B cell (primary cell): Measurements from ENCODE around the gene RICTOR. TPM values are rescaled to one million over a fixed set of nuclear protein-coding genes. Genes with fewer than 3 reads are reported as not detected.

ENCODE experiments used
- ATAC-seq: fragments of 200-7000 bp; cut with Tn5 transposase; one replicate; pipeline ENCODE4 v1.10.0; 2021; ENCODE audit warnings: low read depth, mild to moderate bottlenecking, moderate number of reproducible peaks, moderate library complexity
- CTCF ChIA-PET: fragments of 350-600 bp; sonication (Branson Sonifier 250); formaldehyde crosslinking; loops from one replicate; lab custom pipeline; 2021; ENCODE audit warnings: antibody characterized with exemption, inconsistent platforms; lab: Charles Lee
- POLR2A ChIA-PET: fragments of 350-600 bp; sonication (Branson Sonifier 250); formaldehyde crosslinking; loops from one replicate; lab custom pipeline; 2021; ENCODE audit warnings: antibody characterized with exemption; lab: Charles Lee
- DNase-seq: peaks from one replicate; pipeline ENCODE4 v3.0.0; 2013
- H2AFZ ChIP-seq: 2 replicates; pipeline ENCODE4 v1.6.1; 2012; ENCODE audit warnings: mild to moderate bottlenecking, low read depth, low read length; ENCODE audit not compliant: insufficient read depth, poor library complexity, severe bottlenecking
- H3K27ac ChIP-seq, 2 donors: 1 replicate in 1 of 2; 2 replicates in 1 of 2; pipeline ENCODE4 v1.5.1; 2012 to 2013; ENCODE audit warnings: low read length in 2 of 2, mild to moderate bottlenecking in 2 of 2, moderate library complexity in 1 of 2
- H3K27me3 ChIP-seq, 4 experiments: fragments of 200-600 bp in 1 of 4; sonication (generic) in 1 of 4; replicated peaks in 1 of 4; 1 replicate in 2 of 4; 2 replicates in 2 of 4; pipeline versions ENCODE4 v1.6.1 to v1.7.0; 2013 to 2016; ENCODE audit warnings: low read length in 3 of 4, mild to moderate bottlenecking in 2 of 4, mixed read lengths in 1 of 4, moderate library complexity in 1 of 4; ENCODE audit not compliant: insufficient read depth in 4 of 4, control insufficient read depth in 3 of 4; ENCODE audit errors: control extremely low read depth in 1 of 4
- H3K36me3 ChIP-seq, 2 experiments: replicated peaks in 1 of 2; 1 replicate in 1 of 2; 2 replicates in 1 of 2; pipeline versions ENCODE4 v1.6.1 to v1.7.1; 2013; ENCODE audit warnings: low read length in 1 of 2; ENCODE audit not compliant: insufficient read depth in 2 of 2, control insufficient read depth in 1 of 2; ENCODE audit errors: control extremely low read depth in 1 of 2, extremely low read depth in 1 of 2
- H3K4me1 ChIP-seq, 2 donors: fragments of 200-600 bp in 1 of 2; sonication (generic) in 1 of 2; 1 replicate in 1 of 2; 2 replicates in 1 of 2; pipeline versions ENCODE4 v1.5.1 to v1.6.1; 2013 to 2017; ENCODE audit warnings: low read length in 2 of 2; ENCODE audit not compliant: control insufficient read depth in 2 of 2, insufficient read depth in 2 of 2
- H3K4me2 ChIP-seq: replicated peaks from 2 replicates; pipeline ENCODE3; 2012; ENCODE audit warnings: mild to moderate bottlenecking, low read depth, low read length; ENCODE audit not compliant: poor library complexity, severe bottlenecking
- H3K4me3 ChIP-seq, 5 experiments: fragments of 200-600 bp in 1 of 5; sonication (generic) in 1 of 5; 1 replicate in 3 of 5; 2 replicates in 2 of 5; pipeline versions ENCODE4 v1.5.1 to v1.7.0; 2011 to 2016; ENCODE audit warnings: low read length in 4 of 5, mild to moderate bottlenecking in 4 of 5, low read depth in 2 of 5, control low read depth in 1 of 5, moderate library complexity in 1 of 5; ENCODE audit not compliant: insufficient read depth in 1 of 5; ENCODE audit errors: control extremely low read depth in 1 of 5, extremely low read depth in 1 of 5
- H3K79me2 ChIP-seq: fragments of 200-600 bp; sonication (generic); one replicate; pipeline ENCODE4 v1.6.0; 2016; ENCODE audit warnings: low read length; ENCODE audit not compliant: control insufficient read depth, insufficient read depth
- H3K9ac ChIP-seq: fragments of 200-600 bp; sonication (generic); 2 replicates; pipeline ENCODE4 v1.6.1; 2017; ENCODE audit warnings: mild to moderate bottlenecking, low read length, moderate library complexity
- H3K9me3 ChIP-seq, 3 donors: one replicate each; pipeline versions ENCODE4 v1.6.1 to v1.7.1; 2013; ENCODE audit warnings: low read length in 2 of 3; ENCODE audit not compliant: control insufficient read depth in 2 of 3, insufficient read depth in 1 of 3; ENCODE audit errors: control extremely low read depth in 1 of 3
- H4K20me1 ChIP-seq: 2 replicates; pipeline ENCODE4 v1.6.0; 2012; ENCODE audit warnings: mild to moderate bottlenecking, low read length; ENCODE audit not compliant: insufficient read depth, control insufficient read depth, poor library complexity, severe bottlenecking
- H3K27ac Mint-ChIP-seq: one replicate; pipeline ENCODE4 v1.8.0; 2021; ENCODE audit warnings: mixed read lengths
- H3K27me3 Mint-ChIP-seq: one replicate; pipeline ENCODE4 v1.8.0; 2021; ENCODE audit warnings: mixed read lengths
- H3K4me1 Mint-ChIP-seq: one replicate; pipeline ENCODE4 v1.8.0; 2021; ENCODE audit warnings: mixed read lengths
- H3K4me3 Mint-ChIP-seq: one replicate; pipeline ENCODE4 v1.8.0; 2021; ENCODE audit warnings: mixed read lengths
- H3K9me3 Mint-ChIP-seq: one replicate; pipeline ENCODE4 v1.8.0; 2022; ENCODE audit warnings: mixed read lengths; ENCODE audit not compliant: insufficient read depth
- EZH2 ChIP-seq: IDR thresholded peaks from 2 replicates; pipeline ENCODE4 v1.6.1; 2012; ENCODE audit warnings: borderline replicate concordance, low read depth, mild to moderate bottlenecking, moderate library complexity, low read length; ENCODE audit not compliant: insufficient read depth, poor library complexity, severe bottlenecking
- WGBS: methylation state at CpG from one replicate; pipeline ENCODE4 v1.1.5; 2013; ENCODE audit warnings: missing lambda C conversion rate; ENCODE audit not compliant: insufficient coverage; 5-methylcytosine and 5-hydroxymethylcytosine counted together
- intact Hi-C: fragments of 100-400 bp; cut with micrococcal nuclease; formaldehyde crosslinking; loops from one replicate; pipeline ENCODE4 v1.10.0; 2022
- polyA plus RNA-seq: library from polyadenylated mRNA; depleted of rRNA; stranded (reverse); fragments of >200 nt; gene quantifications from 2 replicates; pipeline ENCODE4 v1.2.3, GENCODE V29; 2012
- total RNA-seq, 2 donors: library from RNA; stranded (reverse); fragments of 120-200 nt in 1 of 2; gene quantifications; 1 replicate in 1 of 2; 2 replicates in 1 of 2; pipeline versions ENCODE4 v1.2.3 to v1.2.4, GENCODE V29; 2013 to 2022
- TF ChIP-seq, protein P1 (sequence below): fragments of 200-600 bp; IDR thresholded peaks from one replicate; pipeline ENCODE4 v1.8.0; 2022; ENCODE audit warnings: antibody characterized with exemption, mild to moderate bottlenecking

RICTOR gene
- total and polyA plus RNA-seq, 2 donors (not counting 1 experiment from before 2014, with no cell fraction given): 15.4 to 84.3 TPM

DNA sequence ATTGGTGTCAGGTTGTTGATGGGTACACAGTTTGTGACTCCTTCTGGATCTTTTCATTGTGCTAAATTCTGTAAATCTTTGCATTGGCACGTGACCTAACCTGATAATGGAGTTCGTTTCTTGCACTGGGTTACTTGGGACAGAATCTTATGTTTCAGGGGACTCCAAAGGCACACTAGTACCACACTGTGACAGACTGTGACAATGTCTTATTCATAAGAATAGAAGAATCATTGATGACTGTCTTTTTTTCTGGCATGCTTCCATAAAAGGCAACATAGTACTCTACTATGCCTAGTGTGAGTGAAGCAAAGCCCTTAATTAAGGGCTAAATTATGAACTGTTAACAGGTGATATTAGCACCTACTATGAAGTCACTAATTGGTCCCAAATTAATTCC, 35.4 kb upstream of the RICTOR start:
- no peak for ATAC-seq
- Mint-ChIP-seq H3K27me3 (peaks cover 1% of the 10 kb centered on the region), H3K4me1 (no peaks in the 10 kb centered on the region), H3K4me3 (no peak overlapping the region), H3K9me3 (no peaks in the 10 kb centered on the region), H3K27ac (no peak overlapping the region)
- DNase-seq: no peak
- H3K4me3 ChIP-seq: no peak overlapping the region
- H3K4me2 ChIP-seq: no peak overlapping the region
- no CpG with 5 or more reads among the region's 2 CpGs for WGBS
- ChIA-PET CTCF (no interaction called here), POLR2A (no interaction called here)
- H3K9ac ChIP-seq: no peak overlapping the region
- no peak overlapping the region for H3K27ac ChIP-seq
- H2AFZ ChIP-seq: no peak overlapping the region
- H3K9me3 ChIP-seq: no peaks in the 10 kb centered on the region
- no peaks in the 10 kb centered on the region for H3K79me2 ChIP-seq
- no peaks in the 10 kb centered on the region for H4K20me1 ChIP-seq
- H3K4me1 ChIP-seq: no peaks in the 10 kb centered on the region
- intact Hi-C loops: no loop called here
- peaks cover 0 to 1% of the 10 kb centered on the region in 2 experiments for H3K36me3 ChIP-seq
- TF ChIP-seq EZH2: no peak
- TF ChIP-seq, protein P1, sequence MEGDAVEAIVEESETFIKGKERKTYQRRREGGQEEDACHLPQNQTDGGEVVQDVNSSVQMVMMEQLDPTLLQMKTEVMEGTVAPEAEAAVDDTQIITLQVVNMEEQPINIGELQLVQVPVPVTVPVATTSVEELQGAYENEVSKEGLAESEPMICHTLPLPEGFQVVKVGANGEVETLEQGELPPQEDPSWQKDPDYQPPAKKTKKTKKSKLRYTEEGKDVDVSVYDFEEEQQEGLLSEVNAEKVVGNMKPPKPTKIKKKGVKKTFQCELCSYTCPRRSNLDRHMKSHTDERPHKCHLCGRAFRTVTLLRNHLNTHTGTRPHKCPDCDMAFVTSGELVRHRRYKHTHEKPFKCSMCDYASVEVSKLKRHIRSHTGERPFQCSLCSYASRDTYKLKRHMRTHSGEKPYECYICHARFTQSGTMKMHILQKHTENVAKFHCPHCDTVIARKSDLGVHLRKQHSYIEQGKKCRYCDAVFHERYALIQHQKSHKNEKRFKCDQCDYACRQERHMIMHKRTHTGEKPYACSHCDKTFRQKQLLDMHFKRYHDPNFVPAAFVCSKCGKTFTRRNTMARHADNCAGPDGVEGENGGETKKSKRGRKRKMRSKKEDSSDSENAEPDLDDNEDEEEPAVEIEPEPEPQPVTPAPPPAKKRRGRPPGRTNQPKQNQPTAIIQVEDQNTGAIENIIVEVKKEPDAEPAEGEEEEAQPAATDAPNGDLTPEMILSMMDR: no peak
- no peaks in the 10 kb centered on the region for H3K27me3 ChIP-seq

DNA sequence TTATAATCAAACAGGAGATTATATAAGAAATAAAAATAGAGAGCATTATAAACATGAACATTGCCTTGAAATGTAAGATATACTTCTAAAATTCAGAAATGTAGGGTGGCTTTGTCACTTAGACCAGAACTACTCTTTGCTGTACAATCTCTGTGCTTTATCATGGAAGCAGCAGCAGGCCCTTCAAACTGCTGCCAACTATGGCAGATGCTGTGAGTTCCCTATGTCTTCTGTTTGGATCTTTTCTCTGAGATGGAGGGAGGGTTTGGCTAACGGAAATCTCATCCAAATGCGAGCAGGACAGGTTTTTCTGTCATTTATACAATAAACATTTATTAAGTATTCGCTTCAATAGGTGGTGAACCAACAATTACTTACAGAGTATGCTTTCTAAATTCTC, 34.8 kb upstream of the RICTOR start:
- ChIA-PET CTCF (no interaction called here), POLR2A (no interaction called here)
- no peak overlapping the region for H3K4me2 ChIP-seq
- no peak for ATAC-seq
- no CpG with 5 or more reads among the region's 3 CpGs for WGBS
- H4K20me1 ChIP-seq: no peaks in the 10 kb centered on the region
- H2AFZ ChIP-seq: no peak overlapping the region
- H3K79me2 ChIP-seq: no peaks in the 10 kb centered on the region
- Mint-ChIP-seq H3K27ac (no peak overlapping the region), H3K27me3 (peaks cover 5% of the 10 kb centered on the region), H3K9me3 (no peaks in the 10 kb centered on the region), H3K4me3 (no peak overlapping the region), H3K4me1 (no peaks in the 10 kb centered on the region)
- no peaks in the 10 kb centered on the region for H3K4me1 ChIP-seq
- TF ChIP-seq, protein P1: no peak
- TF ChIP-seq EZH2: no peak
- no peak for DNase-seq
- intact Hi-C loops: no loop called here
- H3K27me3 ChIP-seq: no peaks in the 10 kb centered on the region
- H3K4me3 ChIP-seq: no peak overlapping the region
- H3K27ac ChIP-seq: no peak overlapping the region
- H3K9ac ChIP-seq: no peak overlapping the region
- H3K36me3 ChIP-seq: peaks cover 0 to 1% of the 10 kb centered on the region in 2 experiments
- no peaks in the 10 kb centered on the region for H3K9me3 ChIP-seq
